ENCODE measurements around the gene PHLDA2. TPM values are rescaled to one million over a fixed set of nuclear protein-coding genes. Genes with fewer than 3 reads are reported as not detected.
"Not testable (repeated sequence)": the region's sequence is repeated elsewhere in the genome, so short reads cannot be mapped to it uniquely, and the experiment has no call there.

PHLDA2 gene
- total and polyA plus RNA-seq, 2 donors: 1.1 to 18.9 TPM

DNA sequence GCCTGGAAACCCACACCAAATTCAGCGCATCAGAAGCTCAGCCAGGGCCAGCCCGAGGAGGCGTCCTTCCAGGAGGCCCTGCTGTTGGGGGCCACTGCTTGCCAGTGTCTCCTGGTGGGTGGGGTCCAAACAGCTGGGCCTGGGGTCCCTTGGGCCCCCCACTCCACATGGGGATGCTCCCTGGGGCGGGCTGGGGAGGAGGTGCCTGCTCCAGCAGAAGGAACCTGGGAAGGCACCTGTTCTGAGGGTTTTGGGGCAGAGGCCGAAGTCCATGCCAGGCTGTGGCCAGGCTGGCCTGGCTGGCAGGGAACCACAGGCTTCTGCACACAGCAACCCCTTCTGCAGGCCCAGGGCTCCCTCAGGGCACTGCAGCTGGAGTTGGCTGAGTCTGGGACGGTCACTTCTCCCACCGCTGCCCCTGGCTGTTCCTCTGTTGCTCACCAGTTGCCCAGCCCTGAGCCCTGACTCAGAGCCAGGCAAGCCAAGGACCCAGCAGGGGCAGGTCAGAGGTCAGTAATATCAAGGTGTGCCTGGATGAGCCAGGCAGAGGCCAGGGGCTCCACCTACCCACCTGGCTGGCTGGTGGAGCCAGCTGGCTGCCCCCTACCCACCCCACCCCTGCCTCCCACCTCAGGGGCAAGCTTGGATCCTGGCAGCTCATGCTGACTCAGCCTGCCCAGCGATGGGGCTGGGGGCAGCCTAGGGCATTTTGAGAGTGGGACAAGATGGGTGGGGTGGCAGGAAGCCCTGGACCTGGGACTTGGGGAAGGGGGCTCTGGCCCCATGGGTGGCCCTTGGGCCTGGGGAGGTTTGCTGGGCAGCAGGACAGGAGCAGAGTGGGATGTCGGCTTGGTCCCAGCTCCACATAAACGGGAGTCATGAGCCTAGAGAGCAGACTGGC lies 12.0 kb upstream of the PHLDA2 start:
- no peak overlapping the region for H3K27ac ChIP-seq (ENCODE audit: low read depth)
- H3K36me3 ChIP-seq (ENCODE audit: insufficient read depth): no peaks in the 10 kb centered on the region
- WGBS: 53% methylated on average over 10 of the region's 10 CpGs
- DNase-seq (ENCODE audit: extremely low spot score): no peak
- H3K4me1 ChIP-seq (ENCODE audit: insufficient read depth): no peaks in the 10 kb centered on the region
- no peak overlapping the region for H3K4me3 ChIP-seq (ENCODE audit: low read depth, low read length)

DNA sequence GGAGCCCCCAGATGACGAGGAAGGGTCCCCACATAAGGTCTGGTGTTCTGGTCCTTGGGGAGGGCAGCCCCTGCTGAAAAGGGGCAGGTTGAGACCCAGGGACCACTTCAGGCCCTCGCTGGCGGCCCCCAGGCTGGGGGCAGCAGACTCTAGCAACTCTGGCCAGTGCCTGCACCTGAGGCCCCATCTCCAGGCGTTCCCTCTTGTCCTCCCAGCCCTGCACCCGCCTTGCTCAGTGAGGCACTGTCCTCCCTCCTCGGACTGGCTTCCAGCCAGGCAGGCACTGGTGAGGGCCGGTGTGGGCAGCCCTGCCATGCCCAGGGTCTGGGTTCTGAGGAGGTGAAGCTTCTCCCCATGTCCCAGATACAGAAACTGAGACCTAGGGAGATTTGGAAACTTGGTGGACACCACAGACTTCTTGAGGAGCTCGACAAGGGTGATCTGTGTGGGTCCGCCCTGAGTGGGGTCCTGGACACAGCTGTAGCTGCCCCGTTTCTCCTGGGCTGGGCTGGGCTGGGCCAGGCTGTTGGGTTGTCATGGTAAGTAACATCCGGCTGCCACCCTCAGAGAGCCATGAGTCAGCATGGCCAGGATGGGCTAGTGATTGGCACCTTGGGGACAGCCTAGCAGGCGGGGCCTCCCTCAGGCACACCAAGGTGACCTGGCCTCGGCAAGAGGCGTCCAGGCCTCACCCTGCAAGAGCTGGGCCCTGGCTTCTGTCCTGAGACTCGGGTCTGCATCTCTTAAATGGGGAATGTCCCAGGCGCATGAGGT lies 11.1 kb upstream of the PHLDA2 start:
- no peaks in the 10 kb centered on the region for H3K36me3 ChIP-seq (ENCODE audit: insufficient read depth)
- H3K4me3 ChIP-seq (ENCODE audit: low read depth, low read length): no peak overlapping the region
- DNase-seq (ENCODE audit: extremely low spot score): no peak
- no peaks in the 10 kb centered on the region for H3K4me1 ChIP-seq (ENCODE audit: insufficient read depth)
- WGBS: 59% methylated on average over 16 of the region's 16 CpGs
- no peak overlapping the region for H3K27ac ChIP-seq (ENCODE audit: low read depth)

DNA sequence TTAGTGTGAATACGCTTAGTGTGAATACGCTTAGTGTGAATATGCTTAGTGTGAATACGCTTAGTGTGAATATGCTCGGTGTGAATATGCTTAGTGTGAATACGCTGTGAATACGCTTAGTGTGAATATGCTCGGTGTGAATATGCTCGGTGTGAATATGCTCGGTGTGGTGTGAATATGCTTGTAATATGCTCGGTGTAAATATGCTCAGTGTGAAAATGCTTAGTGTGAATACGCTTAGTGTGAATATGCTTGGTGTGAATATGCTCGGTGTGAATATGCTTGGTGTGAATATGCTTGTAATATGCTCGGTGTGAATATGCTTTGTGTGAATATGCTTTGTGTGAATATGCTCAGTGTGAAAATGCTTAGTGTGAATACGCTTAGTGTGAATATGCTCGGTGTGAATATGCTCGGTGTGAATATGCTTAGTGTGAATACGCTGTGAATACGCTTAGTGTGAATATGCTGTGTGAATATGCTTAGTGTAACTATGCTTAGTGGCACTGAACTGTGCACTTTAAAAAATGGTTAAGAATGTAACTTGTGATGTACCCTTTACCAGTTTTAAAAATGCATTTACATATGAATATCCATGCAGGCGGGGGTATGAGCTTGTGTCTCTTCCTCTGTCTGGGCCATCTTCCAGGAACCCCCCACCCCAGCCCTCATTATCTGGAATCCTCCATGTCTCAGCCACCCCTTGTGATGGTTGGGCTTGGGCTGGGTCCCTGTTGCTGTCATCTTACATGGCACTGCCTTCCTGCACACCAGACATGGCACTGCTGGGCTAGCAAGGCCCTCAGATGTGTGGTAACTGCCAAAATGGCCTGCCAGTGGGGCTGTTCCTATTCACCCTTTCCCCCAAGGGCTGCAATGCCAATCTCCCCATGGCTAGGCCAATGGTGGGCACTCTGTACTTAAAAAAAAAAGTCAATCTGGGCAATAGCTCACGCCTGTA lies 9.5 kb upstream of the PHLDA2 start:
- H3K4me3 ChIP-seq (ENCODE audit: low read depth, low read length); H3K36me3 ChIP-seq (ENCODE audit: insufficient read depth); DNase-seq (ENCODE audit: extremely low spot score); H3K27ac ChIP-seq (ENCODE audit: low read depth); H3K4me1 ChIP-seq (ENCODE audit: insufficient read depth): not testable (repeated sequence)
- 93% methylated on average over 20 of the region's 20 CpGs for WGBS

DNA sequence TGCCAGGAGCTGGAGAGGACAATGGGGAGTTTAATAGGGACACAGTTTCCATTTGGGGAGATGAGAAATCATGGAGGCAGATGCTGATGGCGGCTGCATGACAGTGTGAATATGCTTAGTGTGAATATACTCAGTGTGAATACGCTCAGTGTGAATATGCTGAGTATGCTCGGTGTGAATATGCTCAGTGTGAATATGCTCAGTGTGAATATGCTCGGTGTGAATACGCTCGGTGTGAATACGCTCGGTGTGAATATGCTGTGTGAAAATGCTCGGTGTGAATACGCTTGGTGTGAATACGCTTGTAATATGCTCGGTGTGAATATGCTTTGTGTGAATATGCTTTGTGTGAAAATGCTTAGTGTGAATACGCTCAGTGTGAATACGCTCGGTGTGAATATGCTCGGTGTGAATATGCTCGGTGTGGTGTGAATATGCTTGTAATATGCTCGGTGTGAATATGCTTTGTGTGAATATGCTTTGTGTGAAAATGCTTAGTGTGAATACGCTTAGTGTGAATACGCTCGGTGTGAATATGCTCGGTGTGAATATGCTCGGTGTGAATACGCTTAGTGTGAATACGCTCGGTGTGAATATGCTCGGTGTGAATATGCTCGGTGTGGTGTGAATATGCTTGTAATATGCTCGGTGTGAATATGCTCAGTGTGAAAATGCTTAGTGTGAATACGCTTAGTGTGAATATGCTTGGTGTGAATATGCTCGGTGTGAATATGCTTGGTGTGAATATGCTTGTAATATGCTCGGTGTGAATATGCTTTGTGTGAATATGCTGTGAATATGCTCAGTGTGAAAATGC lies 8.6 kb upstream of the PHLDA2 start:
- 92% methylated on average over 32 of the region's 32 CpGs for WGBS
- not testable (repeated sequence) for H3K4me1 ChIP-seq (ENCODE audit: insufficient read depth); H3K36me3 ChIP-seq (ENCODE audit: insufficient read depth); H3K27ac ChIP-seq (ENCODE audit: low read depth); H3K4me3 ChIP-seq (ENCODE audit: low read depth, low read length); DNase-seq (ENCODE audit: extremely low spot score)

DNA sequence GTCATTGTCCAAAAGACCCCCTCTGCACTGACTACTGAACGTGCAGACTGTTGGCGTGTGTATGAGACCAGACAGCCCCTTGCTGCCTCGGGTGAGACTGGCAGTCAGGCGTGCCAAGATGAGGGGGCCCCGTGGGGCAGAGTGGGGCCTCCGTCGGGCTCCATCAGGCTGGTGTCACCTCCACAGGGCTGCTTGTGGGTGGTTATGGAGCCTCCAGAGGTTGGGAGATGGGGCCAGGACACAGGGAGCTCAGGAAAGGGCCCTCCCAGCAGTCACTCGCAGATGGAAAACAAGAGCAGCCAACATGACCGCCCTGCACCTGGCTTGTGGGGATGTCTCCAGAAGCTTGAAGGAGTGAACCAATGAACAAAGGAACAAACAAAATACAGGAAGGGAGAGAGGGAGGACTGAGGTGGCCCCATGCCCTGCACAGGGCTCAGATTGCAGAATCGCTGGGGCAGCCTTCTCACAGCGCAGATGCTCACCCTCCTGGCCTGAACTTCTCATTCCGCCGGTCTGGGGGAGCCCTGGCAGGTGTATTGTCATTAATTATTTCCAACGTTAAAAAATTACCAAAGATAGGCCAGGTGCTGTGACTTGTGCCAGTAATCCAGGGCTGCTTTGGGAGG lies 5.5 kb upstream of the PHLDA2 start:
- Histone ChIP-seq H3K4me3 (ENCODE audit: low read depth, low read length) (no peak overlapping the region), H3K36me3 (ENCODE audit: insufficient read depth) (no peaks in the 10 kb centered on the region), H3K27ac (ENCODE audit: low read depth) (no peak overlapping the region), H3K4me1 (ENCODE audit: insufficient read depth) (no peaks in the 10 kb centered on the region)
- no peak for DNase-seq (ENCODE audit: extremely low spot score)
- WGBS: 85% methylated on average over 14 of the region's 14 CpGs

DNA sequence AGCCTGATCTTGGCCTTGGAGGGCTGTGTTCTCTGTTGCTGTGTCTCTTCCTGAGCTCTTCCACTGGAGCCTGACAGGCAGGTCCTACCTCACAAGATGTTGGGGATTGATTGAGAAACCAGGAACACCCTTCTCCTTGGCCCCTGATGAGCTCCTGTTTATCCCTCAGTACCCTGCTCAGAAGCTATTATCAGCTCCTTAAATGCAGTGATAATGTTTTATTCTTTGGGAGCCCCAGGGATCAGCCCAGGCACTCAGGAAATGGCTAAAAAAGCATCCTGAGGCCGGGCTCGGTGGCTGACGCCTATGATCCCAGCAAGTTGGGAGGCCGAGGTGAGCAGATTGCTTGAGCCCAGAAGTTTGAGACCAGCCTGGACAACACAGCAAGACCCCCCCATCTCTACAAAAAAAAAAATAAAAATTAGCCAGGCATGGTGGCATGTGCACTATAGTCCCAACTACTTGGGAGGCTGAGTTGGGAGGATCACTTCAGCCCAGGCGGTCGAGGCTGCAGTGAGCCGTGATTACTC lies 4.9 kb upstream of the PHLDA2 start:
- Histone ChIP-seq H3K27ac (ENCODE audit: low read depth) (no peak overlapping the region), H3K4me3 (ENCODE audit: low read depth, low read length) (no peak overlapping the region), H3K4me1 (ENCODE audit: insufficient read depth) (no peaks in the 10 kb centered on the region), H3K36me3 (ENCODE audit: insufficient read depth) (no peaks in the 10 kb centered on the region)
- no peak for DNase-seq (ENCODE audit: extremely low spot score)
- 86% methylated on average over 7 of the region's 7 CpGs for WGBS

DNA sequence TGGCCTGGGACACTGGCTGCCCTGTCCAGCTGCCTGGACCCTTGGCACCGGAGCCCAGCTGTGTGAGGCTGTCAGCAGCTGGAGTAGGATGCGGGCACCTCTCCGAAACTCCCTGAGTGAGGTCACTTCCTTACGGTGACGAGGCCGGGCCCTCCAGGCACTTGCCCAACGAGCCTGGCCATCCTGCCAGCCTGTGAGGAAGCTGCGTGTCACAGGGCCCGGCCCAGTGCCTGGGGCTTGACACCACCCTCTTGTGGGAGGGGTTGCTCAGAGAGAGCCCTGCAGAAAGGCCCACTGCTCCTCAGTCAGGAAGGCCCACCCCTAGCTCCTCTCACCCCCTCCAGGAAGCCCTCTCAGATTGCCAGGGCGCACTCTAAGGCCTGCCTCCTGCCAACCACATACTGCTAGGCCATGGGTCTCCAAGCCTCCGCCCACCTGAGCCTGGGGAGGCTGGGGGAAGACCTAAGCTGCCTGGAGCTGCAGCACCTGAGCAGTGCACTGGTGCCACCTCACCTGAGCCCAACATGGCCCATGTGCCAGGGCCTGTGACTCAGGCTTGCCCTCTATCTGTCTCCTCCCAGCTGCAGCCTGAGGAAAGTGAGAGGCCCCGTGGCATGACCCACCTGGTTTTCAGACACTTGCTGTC lies 4.3 kb upstream of the PHLDA2 start:
- DNase-seq (ENCODE audit: extremely low spot score): no peak
- 43% methylated on average over 12 of the region's 12 CpGs for WGBS
- Histone ChIP-seq H3K4me1 (ENCODE audit: insufficient read depth) (no peaks in the 10 kb centered on the region), H3K36me3 (ENCODE audit: insufficient read depth) (no peaks in the 10 kb centered on the region), H3K4me3 (ENCODE audit: low read depth, low read length) (no peak overlapping the region), H3K27ac (ENCODE audit: low read depth) (no peak overlapping the region)

DNA sequence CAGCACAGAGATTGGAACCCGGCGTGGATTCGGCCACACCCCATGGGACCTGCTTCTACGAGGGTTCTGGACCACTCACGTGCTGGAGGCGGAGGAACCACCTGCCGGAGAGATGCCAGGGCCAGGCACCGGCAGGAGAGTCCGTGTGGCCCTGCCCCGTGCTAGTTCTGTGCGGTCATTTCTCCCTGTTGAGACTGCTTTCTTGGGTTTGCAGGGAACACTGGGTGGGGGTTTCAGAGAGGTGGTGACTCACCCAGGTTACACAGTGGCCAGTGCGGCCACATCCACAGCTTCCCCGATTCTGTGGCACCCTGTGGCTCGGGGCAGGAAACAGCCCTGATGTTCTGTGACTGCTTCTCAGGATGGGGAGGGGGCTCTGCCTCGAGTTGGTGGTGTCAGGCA lies 3.6 kb upstream of the PHLDA2 start:
- Histone ChIP-seq H3K4me1 (ENCODE audit: insufficient read depth) (no peaks in the 10 kb centered on the region), H3K4me3 (ENCODE audit: low read depth, low read length) (no peak overlapping the region), H3K36me3 (ENCODE audit: insufficient read depth) (no peaks in the 10 kb centered on the region), H3K27ac (ENCODE audit: low read depth) (no peak overlapping the region)
- WGBS: 58% methylated on average over 15 of the region's 15 CpGs
- no peak for DNase-seq (ENCODE audit: extremely low spot score)

DNA sequence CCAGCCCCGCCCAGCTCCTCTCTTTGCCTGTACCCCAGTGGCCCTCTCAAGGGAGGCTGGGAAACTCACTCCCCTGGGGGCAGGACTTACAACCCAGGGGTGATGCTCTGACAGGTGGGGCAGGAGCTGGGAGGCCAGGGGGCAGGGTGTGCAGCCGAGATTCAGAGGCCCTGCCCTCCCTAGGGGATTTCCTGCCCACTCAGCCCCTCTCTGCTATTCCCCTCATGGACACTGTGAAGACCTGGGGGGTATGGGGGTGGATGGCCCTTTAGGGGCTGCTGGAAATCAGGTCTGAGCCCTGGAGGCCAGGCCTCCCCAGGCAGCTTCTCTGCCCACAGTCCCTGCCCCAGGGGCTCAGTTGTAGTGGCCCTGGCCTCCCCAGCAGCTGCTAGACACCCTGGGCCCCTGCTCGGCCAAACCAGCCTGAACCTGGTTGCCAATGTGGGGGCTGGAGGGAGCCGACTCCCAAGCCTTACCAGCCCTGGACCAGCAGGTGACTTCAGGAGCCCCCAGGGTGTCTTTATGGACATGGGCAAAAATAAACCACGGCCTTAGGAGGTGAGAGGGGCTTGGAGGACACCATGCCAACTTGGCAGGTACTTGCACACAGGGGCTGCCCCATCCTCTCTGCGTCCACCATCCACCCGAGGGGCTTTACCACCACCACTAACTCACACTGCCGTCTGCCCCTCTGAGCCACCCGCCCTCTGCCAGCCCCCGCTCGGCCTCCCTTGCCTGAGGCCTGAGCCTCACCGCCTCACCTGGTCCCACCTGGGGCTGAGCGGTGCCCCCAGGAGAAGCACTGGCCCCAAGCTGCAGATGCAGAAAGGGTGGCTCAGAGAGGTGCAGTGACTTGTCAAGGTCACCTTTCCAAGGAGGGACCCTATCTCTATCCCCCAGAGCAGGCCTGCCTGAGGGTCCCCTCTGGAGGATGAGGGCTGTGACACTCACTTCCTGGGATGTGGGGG lies 2.8 kb upstream of the PHLDA2 start:
- Histone ChIP-seq H3K27ac (ENCODE audit: low read depth) (no peak overlapping the region), H3K36me3 (ENCODE audit: insufficient read depth) (no peaks in the 10 kb centered on the region), H3K4me3 (ENCODE audit: low read depth, low read length) (no peak overlapping the region), H3K4me1 (ENCODE audit: insufficient read depth) (no peaks in the 10 kb centered on the region)
- DNase-seq (ENCODE audit: extremely low spot score): no peak
- WGBS: 73% methylated on average over 13 of the region's 13 CpGs

DNA sequence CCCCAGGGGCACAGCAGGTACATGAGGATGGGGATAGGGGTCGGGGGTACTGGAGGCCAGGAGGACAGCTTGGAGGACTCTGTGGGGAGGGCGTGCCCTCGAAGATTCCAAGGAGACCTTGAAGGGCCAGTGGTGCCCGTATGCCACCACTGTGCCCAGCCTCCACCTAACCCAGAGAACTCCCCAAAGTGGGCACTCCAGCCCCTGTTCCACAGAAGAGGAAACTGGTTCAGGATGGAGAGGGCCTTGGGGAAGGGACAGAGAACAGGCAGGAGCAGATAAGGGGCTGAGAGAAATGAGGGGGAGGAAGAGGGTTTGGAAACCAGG lies 2.2 kb upstream of the PHLDA2 start:
- H3K27ac ChIP-seq (ENCODE audit: low read depth): no peak overlapping the region
- no peaks in the 10 kb centered on the region for H3K4me1 ChIP-seq (ENCODE audit: insufficient read depth)
- no peak overlapping the region for H3K4me3 ChIP-seq (ENCODE audit: low read depth, low read length)
- 81% methylated on average over 4 of the region's 4 CpGs for WGBS
- H3K36me3 ChIP-seq (ENCODE audit: insufficient read depth): no peaks in the 10 kb centered on the region
- DNase-seq (ENCODE audit: extremely low spot score): no peak

DNA sequence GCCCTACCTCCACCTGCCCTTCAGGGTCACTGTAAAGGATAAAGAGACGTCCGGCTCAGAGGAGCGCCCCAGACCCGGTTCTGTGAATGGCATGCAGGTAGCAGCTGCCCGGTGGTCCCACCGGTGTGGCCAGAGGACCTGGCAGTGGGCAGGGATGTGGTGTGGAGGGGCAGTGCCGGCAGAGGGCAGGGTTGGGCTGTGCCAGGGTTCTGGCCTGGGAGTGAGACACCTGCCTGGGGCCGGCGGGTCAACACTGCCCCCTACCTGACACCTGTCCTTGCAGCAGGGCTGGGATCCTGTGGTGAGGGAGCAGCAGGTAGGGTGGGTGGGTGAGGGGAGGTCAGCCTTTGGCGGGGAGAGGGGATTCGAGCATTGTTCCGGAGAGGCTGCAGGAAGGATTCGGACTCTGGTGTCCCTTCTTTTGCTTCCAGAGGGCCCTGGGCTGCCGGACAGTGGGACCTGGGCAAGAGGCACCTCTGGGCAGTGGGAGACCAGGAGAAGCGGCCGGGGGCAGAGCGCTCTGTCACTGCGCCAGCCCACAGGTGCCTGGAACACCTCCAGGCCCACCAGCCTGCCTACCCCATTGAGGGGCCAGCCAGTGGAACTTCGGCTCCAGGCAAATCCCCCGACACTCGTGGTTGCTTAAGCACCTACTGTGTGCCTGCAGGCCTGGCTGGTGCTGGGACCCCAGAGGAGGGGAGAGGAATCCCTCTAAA lies 1.6 kb upstream of the PHLDA2 start:
- Histone ChIP-seq H3K27ac (ENCODE audit: low read depth) (no peak overlapping the region), H3K4me3 (ENCODE audit: low read depth, low read length) (peak overlapping the region; percentile 52), H3K4me1 (ENCODE audit: insufficient read depth) (no peaks in the 10 kb centered on the region), H3K36me3 (ENCODE audit: insufficient read depth) (no peaks in the 10 kb centered on the region)
- no peak for DNase-seq (ENCODE audit: extremely low spot score)
- WGBS: 42% methylated on average over 21 of the region's 21 CpGs
